ENCODE results near the gene TRIM38. TPM values are rescaled to one million over a fixed set of nuclear protein-coding genes. Genes with fewer than 3 reads are reported as not detected.

TRIM38 gene
- total and polyA plus RNA-seq, 2 of the 13 experiments (the other 11 are each of a cell fraction or from before 2014, with no cell fraction given): 2.5 to 3.1 TPM

GRCh38 chr6:25930532-25931410 lies 31.8 kb upstream of the TRIM38 start, which contains the start of gene SLC17A2 (continued):
- peak; percentile 47; the same call in 1 of the 2 replicates for TF ChIP-seq HBP1 (CRISPR knock-in tag; IDR thresholded peaks at IDR 0.05; ENCODE audit: low read depth)
- no peak for TF ChIP-seq REL (CRISPR knock-in tag; conservative IDR thresholded peaks at IDR 0.05)
- TF ChIP-seq SIX1 (CRISPR knock-in tag; IDR thresholded peaks at IDR 0.05; ENCODE audit: borderline replicate concordance): peak; percentile 65; the same call in 1 of the 2 replicates
- TF ChIP-seq ZNF292 (CRISPR knock-in tag; IDR thresholded peaks at IDR 0.05; ENCODE audit: borderline replicate concordance, low read depth): no peak
- TF ChIP-seq RXRA (CRISPR knock-in tag; IDR thresholded peaks at IDR 0.05): no peak
- TF ChIP-seq ZBTB34 (CRISPR knock-in tag; IDR thresholded peaks at IDR 0.05): peak; percentile 57; the same call in 1 of the 2 replicates
- no peak; the same call in 1 of the 2 replicates for TF ChIP-seq ZNF430 (CRISPR knock-in tag; IDR thresholded peaks at IDR 0.05)
- no peak for TF ChIP-seq E2F1 (CRISPR knock-in tag; IDR thresholded peaks at IDR 0.05)
- TF ChIP-seq ZNF619 (CRISPR knock-in tag; IDR thresholded peaks at IDR 0.05): no peak
- peak; percentile 77; the same call in 1 of the 2 replicates for TF ChIP-seq ZNF609 (CRISPR knock-in tag; IDR thresholded peaks at IDR 0.05; ENCODE audit: borderline replicate concordance)
- TF ChIP-seq JUNB (CRISPR knock-in tag; IDR thresholded peaks at IDR 0.05; ENCODE audit: borderline replicate concordance): no peak
- TF ChIP-seq ZBTB42 (CRISPR knock-in tag; IDR thresholded peaks at IDR 0.05): 0 out of 2 replicates have a peak, but pooled peaks have one; percentile 24
- TF ChIP-seq AKNA (CRISPR knock-in tag; IDR thresholded peaks at IDR 0.05; ENCODE audit: borderline replicate concordance): no peak
